Keratinocyte (primary cell): Measurements from ENCODE around the gene RORB.

Experiments
- CTCF ChIP-seq, 3 experiments: IDR thresholded peaks in 1 of 3; conservative IDR thresholded peaks in 1 of 3; optimal IDR thresholded peaks in 1 of 3; 2 replicates in 2 of 3; 3 replicates in 1 of 3; pipeline versions ENCODE3 to v1.5.1; 2011; ENCODE audit warnings: low read length in 3 of 3, mild to moderate bottlenecking in 3 of 3, moderate library complexity in 2 of 3, control low read depth in 1 of 3, inconsistent platforms in 1 of 3; ENCODE audit not compliant: insufficient read depth in 2 of 3; ENCODE audit errors: extremely low read depth in 1 of 3
- EZH2 ChIP-seq: IDR thresholded peaks from one replicate; pipeline ENCODE4 v1.6.1; 2012; ENCODE audit warnings: inconsistent platforms, mild to moderate bottlenecking, low read length, moderate library complexity

GRCh38 chr9:74724317-74724716, 227.2 kb downstream of the RORB start:
- no peak for TF ChIP-seq EZH2
- TF ChIP-seq CTCF (optimal IDR thresholded peaks at IDR 0.05 in 1 of 3, IDR thresholded peaks at IDR 0.05 in 1 of 3, conservative IDR thresholded peaks at IDR 0.05 in 1 of 3; ENCODE audit: extremely low read depth in 1 of 3, insufficient read depth in 2 of 3, low read length in 3 of 3) = no peak
